Cardiac muscle cell (in vitro differentiated cells and primary cell): ENCODE results near the gene SLC23A2. TPM values are rescaled to one million over a fixed set of nuclear protein-coding genes. Genes with fewer than 3 reads are reported as not detected.

Experiments
- DNase-seq, 2 donors: peaks; one replicate each; pipeline versions ENCODE4 v3.0.0 to v3.0.0-alpha.2; 2010 to 2017; ENCODE audit warnings: low read depth in 1 of 2, low spot score in 1 of 2
- H3K27ac ChIP-seq: fragments of 200-600 bp; sonication (generic); 2 replicates; pipeline ENCODE4 v1.5.1; 2016
- H3K27me3 ChIP-seq: fragments of 200-600 bp; sonication (generic); 2 replicates; pipeline ENCODE4 v1.6.0; 2016; ENCODE audit warnings: control low read depth
- H3K36me3 ChIP-seq: fragments of 200-600 bp; sonication (generic); 2 replicates; pipeline ENCODE4 v1.5.1; 2016; ENCODE audit warnings: control low read depth
- H3K4me1 ChIP-seq: fragments of 200-600 bp; sonication (generic); 2 replicates; pipeline ENCODE4 v1.8.1; 2017; ENCODE audit warnings: low read depth, mild to moderate bottlenecking, mixed run types
- H3K4me3 ChIP-seq: fragments of 200-600 bp; sonication (generic); 2 replicates; pipeline ENCODE4 v1.5.1; 2016; ENCODE audit warnings: mild to moderate bottlenecking
- H3K9me3 ChIP-seq: fragments of 200-600 bp; sonication (generic); 2 replicates; pipeline ENCODE4 v1.5.1; 2017; ENCODE audit warnings: low read depth, mild to moderate bottlenecking, control low read depth
- polyA plus RNA-seq: library from polyadenylated mRNA; unstranded; fragments of >200 nt; fragmentation: Nextera tagmentation; extraction: Ambion mirVana; gene quantifications from 2 replicates; pipeline ENCODE4 v1.2.1, GENCODE V29; 2016
- total RNA-seq: library from RNA; depleted of rRNA; stranded (reverse); fragments of >200 nt; gene quantifications from 2 replicates; pipeline ENCODE4 v1.2.3, GENCODE V29; 2016
- TF ChIP-seq, protein P1 (sequence below): IDR thresholded peaks from 2 replicates; pipeline ENCODE4 v1.5.1; 2012; ENCODE audit warnings: low read depth, mild to moderate bottlenecking, low read length

The SLC23A2 gene
- total and polyA plus RNA-seq, 2 experiments from 2014 or later = 5.9 to 10.6 TPM

DNA sequence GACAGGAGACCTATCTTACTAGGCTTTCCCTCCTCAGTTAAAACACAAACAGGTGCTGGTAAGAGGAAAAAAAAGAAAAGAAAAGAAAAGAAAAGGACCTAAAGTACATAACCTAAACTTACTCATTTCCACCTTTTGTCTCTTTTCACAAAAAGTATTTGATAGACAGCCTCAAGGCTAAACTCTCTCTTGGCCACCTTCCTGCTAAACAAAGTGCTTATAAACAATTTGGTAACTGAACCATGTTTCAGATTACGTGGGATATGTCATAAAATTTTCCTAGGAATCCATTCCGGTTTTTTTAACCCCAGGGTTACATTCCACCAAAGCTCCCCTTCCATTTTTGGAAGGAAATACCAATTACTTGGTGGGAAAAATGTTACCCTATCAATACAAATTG lies 170.6 kb downstream of the SLC23A2 start:
- no peak for DNase-seq
- peaks cover 3% of the 10 kb centered on the region for H3K4me1 ChIP-seq
- H3K4me3 ChIP-seq = no peak overlapping the region
- H3K27me3 ChIP-seq = no peaks in the 10 kb centered on the region
- no peaks in the 10 kb centered on the region for H3K9me3 ChIP-seq
- no peaks in the 10 kb centered on the region for H3K36me3 ChIP-seq
- TF ChIP-seq, protein P1, sequence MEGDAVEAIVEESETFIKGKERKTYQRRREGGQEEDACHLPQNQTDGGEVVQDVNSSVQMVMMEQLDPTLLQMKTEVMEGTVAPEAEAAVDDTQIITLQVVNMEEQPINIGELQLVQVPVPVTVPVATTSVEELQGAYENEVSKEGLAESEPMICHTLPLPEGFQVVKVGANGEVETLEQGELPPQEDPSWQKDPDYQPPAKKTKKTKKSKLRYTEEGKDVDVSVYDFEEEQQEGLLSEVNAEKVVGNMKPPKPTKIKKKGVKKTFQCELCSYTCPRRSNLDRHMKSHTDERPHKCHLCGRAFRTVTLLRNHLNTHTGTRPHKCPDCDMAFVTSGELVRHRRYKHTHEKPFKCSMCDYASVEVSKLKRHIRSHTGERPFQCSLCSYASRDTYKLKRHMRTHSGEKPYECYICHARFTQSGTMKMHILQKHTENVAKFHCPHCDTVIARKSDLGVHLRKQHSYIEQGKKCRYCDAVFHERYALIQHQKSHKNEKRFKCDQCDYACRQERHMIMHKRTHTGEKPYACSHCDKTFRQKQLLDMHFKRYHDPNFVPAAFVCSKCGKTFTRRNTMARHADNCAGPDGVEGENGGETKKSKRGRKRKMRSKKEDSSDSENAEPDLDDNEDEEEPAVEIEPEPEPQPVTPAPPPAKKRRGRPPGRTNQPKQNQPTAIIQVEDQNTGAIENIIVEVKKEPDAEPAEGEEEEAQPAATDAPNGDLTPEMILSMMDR = no peak
- no peak overlapping the region for H3K27ac ChIP-seq

DNA sequence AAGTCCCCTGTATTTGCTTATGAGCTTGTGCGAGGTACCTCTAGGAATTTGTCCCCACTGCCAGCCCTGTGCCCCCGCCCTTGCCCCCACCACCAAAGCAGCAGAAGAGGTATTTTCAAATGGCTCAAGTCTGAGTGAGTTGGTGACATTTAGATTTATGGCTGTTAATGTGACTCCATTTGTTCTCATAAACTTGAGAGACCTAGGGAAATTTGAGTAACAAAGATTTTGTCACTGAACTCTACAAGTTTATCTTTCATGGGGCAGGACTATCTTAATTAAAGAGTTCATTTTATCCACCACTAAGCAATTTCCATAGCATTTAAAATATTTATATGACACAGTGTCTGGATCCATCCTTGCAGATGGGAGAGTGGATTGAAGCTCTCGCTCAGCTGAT lies 171.1 kb downstream of the SLC23A2 start:
- DNase-seq = no peak
- H3K36me3 ChIP-seq = no peaks in the 10 kb centered on the region
- no peaks in the 10 kb centered on the region for H3K4me1 ChIP-seq
- TF ChIP-seq, protein P1 = no peak
- H3K27me3 ChIP-seq = no peaks in the 10 kb centered on the region
- H3K9me3 ChIP-seq = no peaks in the 10 kb centered on the region
- H3K27ac ChIP-seq = no peak overlapping the region
- no peak overlapping the region for H3K4me3 ChIP-seq

DNA sequence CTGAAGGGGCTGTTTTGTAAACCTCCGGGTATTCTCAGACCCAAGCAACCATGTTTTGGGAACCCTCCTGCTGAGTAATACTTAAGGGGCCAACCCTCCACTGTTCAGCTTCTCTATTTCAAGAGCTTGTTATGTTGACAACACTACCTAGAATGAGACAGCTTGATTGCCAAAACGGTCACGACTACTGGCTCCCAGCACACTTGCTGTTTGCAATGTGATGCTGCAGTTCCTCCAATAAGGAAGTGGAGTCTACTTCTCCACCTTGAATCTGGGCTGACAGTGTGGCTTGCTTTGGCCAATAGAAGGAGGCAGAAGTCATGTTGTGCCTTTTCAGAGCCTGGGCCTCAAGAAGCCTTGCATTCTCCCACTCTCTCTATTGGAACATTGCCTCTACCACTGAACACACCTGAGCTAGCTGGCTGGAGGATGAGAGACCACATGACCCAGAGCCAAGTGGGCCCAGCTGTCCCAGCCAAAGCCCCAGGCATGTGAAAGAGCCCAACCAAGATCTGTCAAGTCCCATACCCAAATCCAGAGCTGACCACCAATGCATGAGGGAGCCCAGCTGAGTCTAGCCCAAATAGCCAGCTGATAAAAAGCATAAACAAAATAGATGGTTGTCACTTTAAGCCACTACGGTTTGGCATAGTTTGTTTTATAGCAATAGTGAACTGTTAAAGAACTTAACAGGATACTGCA lies 171.6 kb downstream of the SLC23A2 start:
- Histone ChIP-seq H3K4me1 (no peaks in the 10 kb centered on the region), H3K9me3 (no peaks in the 10 kb centered on the region), H3K4me3 (no peak overlapping the region), H3K27me3 (no peaks in the 10 kb centered on the region), H3K36me3 (no peaks in the 10 kb centered on the region), H3K27ac (no peak overlapping the region)
- DNase-seq = no peak
- TF ChIP-seq, protein P1 = no peak

DNA sequence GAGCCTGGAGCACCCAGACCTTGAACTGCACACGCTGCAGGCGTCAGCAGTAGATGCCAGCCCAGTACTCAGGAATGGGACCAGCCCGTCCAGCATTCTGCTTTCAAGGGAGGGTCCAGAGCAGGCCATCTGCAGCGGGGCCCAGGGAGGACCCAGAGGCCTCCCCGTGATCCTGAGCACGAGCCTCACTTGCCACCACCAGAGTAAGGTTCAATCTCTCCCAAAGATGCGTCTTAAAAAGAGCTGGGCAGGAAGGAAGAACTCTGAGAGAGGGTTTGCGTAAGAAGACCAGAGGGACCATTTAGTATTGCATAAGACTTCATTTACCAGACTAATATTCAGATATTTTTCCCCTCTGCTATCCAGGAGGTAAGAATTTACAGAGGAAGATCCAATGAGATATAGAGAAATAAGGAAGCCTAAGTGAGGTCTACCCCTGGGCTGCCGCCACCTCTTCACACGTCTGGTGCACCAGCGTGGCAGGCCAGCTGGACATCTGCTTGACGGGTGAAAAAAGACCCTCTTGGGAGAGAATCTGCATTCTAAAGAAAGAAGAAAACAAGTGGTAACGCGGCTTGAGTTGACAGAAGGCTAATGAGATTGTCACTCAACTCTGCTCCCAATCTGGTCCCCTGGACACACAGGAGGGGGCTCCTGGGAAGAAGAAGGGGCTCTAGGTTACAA lies 172.3 kb downstream of the SLC23A2 start:
- no peaks in the 10 kb centered on the region for H3K9me3 ChIP-seq
- TF ChIP-seq, protein P1 = no peak
- DNase-seq = no peak
- H3K27ac ChIP-seq = no peak overlapping the region
- no peaks in the 10 kb centered on the region for H3K36me3 ChIP-seq
- no peaks in the 10 kb centered on the region for H3K4me1 ChIP-seq
- no peaks in the 10 kb centered on the region for H3K27me3 ChIP-seq
- no peak overlapping the region for H3K4me3 ChIP-seq

DNA sequence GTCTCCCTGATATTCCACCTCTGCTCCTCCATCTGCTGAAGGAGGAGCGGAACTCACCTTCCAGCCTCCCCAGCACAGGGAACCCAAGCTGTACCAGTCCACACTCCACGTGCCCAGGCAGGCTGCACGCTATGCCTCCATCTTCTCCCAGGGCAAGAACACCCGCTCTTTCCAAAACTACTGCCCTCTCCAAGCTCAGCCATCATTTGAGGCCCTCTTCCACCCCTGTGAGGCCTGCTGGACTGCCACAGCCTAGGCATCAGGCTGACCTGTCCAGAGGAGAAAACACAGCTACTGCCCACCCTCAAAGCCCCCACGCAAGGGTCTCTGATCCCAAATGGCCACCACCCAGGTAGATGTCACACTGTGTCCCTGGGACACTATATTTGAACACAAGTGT lies 179.7 kb downstream of the SLC23A2 start:
- no peaks in the 10 kb centered on the region for H3K36me3 ChIP-seq
- peaks cover 32% of the 10 kb centered on the region for H3K27me3 ChIP-seq
- no peak for DNase-seq
- H3K4me1 ChIP-seq = no peaks in the 10 kb centered on the region
- TF ChIP-seq, protein P1 = no peak
- no peaks in the 10 kb centered on the region for H3K9me3 ChIP-seq
- H3K4me3 ChIP-seq = no peak overlapping the region
- H3K27ac ChIP-seq = no peak overlapping the region
